MG63 (cell line): ENCODE data around the gene OVCH1. TPM values are rescaled to one million over a fixed set of nuclear protein-coding genes. Genes with fewer than 3 reads are reported as not detected.
"Not testable (repeated sequence)": the region's sequence is repeated elsewhere in the genome, so short reads cannot be mapped to it uniquely, and the experiment has no call there.

ENCODE experiments used
- DNase-seq: peaks from one replicate; pipeline ENCODE4 v3.0.0-alpha.2; 2020
- H3K27me3 ChIP-seq: fragments of 250-450 bp; sonication (Bioruptor Pico); 2 replicates; pipeline ENCODE4 v1.5.1; 2020; ENCODE audit warnings: mild to moderate bottlenecking, moderate library complexity
- H3K36me3 ChIP-seq: fragments of 250-450 bp; sonication (Bioruptor Pico); 2 replicates; pipeline ENCODE4 v1.5.1; 2020; ENCODE audit warnings: mild to moderate bottlenecking, moderate library complexity
- H3K4me3 ChIP-seq: fragments of 250-450 bp; sonication (Bioruptor Pico); 2 replicates; pipeline ENCODE4 v1.5.1; 2020; ENCODE audit warnings: mild to moderate bottlenecking, moderate library complexity
- H3K9me3 ChIP-seq: fragments of 250-450 bp; sonication (Bioruptor Pico); 2 replicates; pipeline ENCODE4 v1.5.1; 2020; ENCODE audit warnings: mild to moderate bottlenecking, moderate library complexity
- total RNA-seq: library from RNA; depleted of rRNA; stranded (reverse); fragments of >200 nt; shearing (Covaris generic); gene quantifications from 2 replicates; pipeline ENCODE4 v1.2.3, GENCODE V29; 2014; ENCODE audit warnings: low replicate concordance

Gene OVCH1
- total RNA-seq, 1 experiment from 2014 or later, result not detected

DNA sequence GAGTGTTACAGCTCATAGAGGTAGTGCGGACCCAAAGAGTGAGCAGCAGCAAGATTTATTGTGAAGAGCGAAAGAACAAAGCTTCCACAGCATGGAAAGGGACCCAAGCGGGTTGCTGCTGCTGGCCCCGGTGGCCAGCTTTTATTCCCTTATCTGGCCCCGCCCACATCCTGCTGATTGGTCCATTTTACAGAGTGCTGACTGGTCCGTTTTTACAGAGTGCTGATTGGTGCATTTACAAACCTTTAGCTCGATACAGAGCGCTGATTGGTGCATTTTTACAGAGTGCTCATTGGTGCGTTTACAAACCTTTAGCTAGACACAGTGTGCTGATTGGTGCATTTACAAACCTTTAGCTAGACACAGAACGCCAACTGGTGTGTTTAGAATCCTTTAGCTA is 60.7 kb downstream of the OVCH1 start:
- H3K36me3 ChIP-seq, H3K9me3 ChIP-seq, H3K4me3 ChIP-seq, DNase-seq, H3K27me3 ChIP-seq: not testable (repeated sequence)

DNA sequence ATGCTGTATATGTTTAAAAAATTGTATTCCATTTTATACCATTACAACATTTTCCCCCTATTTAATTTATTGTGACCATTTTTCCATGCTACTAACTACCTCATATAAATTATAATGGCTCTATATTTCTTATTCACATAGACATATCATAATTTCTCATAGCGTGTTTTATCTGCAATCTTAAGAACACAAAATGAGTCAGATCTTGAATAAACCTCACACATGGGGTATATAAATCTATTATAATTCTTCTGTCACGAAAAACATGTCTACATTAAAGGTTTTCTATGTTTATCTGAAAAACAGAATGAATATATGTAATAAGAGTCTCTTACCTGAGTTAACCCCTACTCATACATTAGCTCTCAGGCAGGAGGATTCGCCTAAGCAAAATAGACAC is 66.0 kb downstream of the OVCH1 start:
- no peak overlapping the region for H3K4me3 ChIP-seq
- no peak for DNase-seq
- H3K36me3 ChIP-seq, result no peaks in the 10 kb centered on the region
- H3K27me3 ChIP-seq, result no peaks in the 10 kb centered on the region
- no peaks in the 10 kb centered on the region for H3K9me3 ChIP-seq

- Histone ChIP-seq H3K36me3 (no peaks in the 10 kb centered on the region), H3K9me3 (no peaks in the 10 kb centered on the region), H3K4me3 (no peak overlapping the region), H3K27me3 (no peaks in the 10 kb centered on the region)
- DNase-seq, result no peak
Measured at GRCh38 chr12:29430716-29431044, 66.8 kb downstream of the OVCH1 start.

DNA sequence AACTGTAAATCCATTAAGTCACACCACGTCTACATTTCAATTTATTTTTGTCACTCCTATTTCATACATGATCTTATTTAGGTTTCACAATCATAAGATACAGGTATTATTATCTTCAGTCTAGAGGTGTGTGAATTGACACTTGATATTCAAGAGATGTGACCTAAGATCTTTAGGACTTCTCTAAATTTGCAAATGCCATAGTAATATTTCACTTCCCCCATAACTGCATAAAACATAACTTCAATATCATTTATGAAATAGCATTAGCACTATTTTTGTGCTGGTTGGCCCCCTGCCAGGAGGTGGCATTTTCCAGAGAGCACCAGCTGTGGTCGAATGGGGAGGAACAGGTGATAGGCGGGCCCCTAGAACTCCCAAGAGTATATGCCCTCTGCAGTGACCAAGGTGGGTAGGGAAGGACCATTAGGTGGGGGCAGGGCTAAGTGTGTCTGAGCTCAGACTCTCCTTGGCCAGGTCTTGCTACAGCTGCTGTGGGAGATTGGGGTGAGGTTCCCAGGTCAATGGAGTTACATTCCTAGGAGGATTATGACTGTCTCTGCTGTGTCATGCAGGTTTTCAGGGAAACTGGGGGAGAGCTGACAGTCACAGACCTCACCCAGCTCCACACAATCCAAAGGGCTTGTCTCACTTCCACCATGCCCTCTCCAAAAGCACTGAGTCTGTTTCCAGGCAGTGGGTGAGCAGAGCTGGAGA is 67.3 kb downstream of the OVCH1 start:
- DNase-seq, result no peak
- H3K4me3 ChIP-seq, result no peak overlapping the region
- H3K9me3 ChIP-seq, result no peaks in the 10 kb centered on the region
- H3K36me3 ChIP-seq, result no peaks in the 10 kb centered on the region
- H3K27me3 ChIP-seq, result no peaks in the 10 kb centered on the region

- Histone ChIP-seq H3K4me3 (no peak overlapping the region), H3K36me3 (no peaks in the 10 kb centered on the region), H3K9me3 (no peaks in the 10 kb centered on the region), H3K27me3 (no peaks in the 10 kb centered on the region)
- DNase-seq, result no peak
Measured at GRCh38 chr12:29428633-29429032, 68.9 kb downstream of the OVCH1 start.

DNA sequence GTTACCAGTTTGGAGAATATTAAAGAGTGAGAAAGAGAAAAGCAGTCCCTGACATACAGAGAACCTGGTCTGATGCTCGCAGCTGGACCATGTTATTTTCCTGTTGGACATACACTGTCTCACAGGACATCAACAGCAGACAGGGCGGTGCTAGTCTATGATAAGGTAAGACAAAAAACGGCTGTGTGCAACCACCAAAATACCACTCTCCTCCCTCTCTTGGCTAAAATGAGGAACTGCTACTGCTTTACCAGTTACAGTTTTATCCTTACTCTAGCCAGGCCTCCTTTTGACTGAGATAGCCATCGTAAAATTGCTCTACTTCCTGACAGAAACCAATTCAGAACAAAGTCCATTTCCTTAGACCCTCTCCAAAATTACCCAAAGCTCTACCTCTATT is 69.5 kb downstream of the OVCH1 start:
- H3K36me3 ChIP-seq, result no peaks in the 10 kb centered on the region
- no peak overlapping the region for H3K4me3 ChIP-seq
- DNase-seq, result no peak
- no peaks in the 10 kb centered on the region for H3K27me3 ChIP-seq
- no peaks in the 10 kb centered on the region; the same call in 1 of the 2 replicates for H3K9me3 ChIP-seq

DNA sequence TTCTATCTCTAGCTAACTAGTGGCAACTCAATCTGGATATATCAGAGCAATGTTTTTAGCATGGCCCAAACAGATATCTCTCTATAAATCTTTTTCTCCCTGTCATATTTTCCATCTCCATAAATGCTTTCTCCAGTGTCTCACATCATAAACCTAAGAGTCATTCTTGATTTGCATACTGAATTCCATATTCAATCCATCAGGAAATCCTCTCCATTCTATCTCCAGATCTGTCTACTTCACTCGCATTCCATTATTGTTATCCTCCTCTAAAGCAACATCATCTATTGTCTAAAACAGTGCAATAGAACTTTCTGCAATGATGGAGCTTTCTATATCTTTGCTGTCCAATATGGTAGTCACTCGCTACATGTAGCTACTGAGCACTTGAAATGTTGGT is 71.0 kb downstream of the OVCH1 start:
- no peaks in the 10 kb centered on the region for H3K27me3 ChIP-seq
- no peak overlapping the region for H3K4me3 ChIP-seq
- no peaks in the 10 kb centered on the region for H3K36me3 ChIP-seq
- no peak for DNase-seq
- no peaks in the 10 kb centered on the region; the same call in 1 of the 2 replicates for H3K9me3 ChIP-seq

- Histone ChIP-seq H3K9me3 (no peaks in the 10 kb centered on the region; the same call in 1 of the 2 replicates), H3K36me3 (no peaks in the 10 kb centered on the region), H3K4me3 (no peak overlapping the region), H3K27me3 (no peaks in the 10 kb centered on the region)
- no peak for DNase-seq
Measured at GRCh38 chr12:29425722-29426121, 71.8 kb downstream of the OVCH1 start.

DNA sequence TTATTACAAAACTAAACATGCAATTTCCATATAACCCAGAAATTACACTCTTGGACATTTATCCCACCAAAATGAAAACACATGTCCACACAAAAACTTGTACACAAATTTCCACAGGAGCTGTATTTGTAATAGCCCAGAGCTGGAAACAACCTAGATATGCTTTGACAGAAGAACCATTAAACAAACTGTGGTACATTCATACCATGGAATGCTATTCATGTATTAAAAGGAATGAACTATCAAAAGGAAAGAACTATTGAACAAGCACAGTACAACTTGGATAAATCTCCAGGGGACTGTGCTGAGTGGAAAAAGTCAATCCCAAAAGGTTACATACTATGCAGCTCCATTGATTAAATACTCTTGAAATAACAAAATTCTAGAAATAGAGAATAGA is 80.7 kb downstream of the OVCH1 start:
- no peak for DNase-seq
- no peak overlapping the region for H3K4me3 ChIP-seq
- H3K27me3 ChIP-seq, result peaks cover 16% of the 10 kb centered on the region; the same call in 1 of the 2 replicates
- H3K9me3 ChIP-seq, result no peaks in the 10 kb centered on the region
- no peaks in the 10 kb centered on the region for H3K36me3 ChIP-seq

DNA sequence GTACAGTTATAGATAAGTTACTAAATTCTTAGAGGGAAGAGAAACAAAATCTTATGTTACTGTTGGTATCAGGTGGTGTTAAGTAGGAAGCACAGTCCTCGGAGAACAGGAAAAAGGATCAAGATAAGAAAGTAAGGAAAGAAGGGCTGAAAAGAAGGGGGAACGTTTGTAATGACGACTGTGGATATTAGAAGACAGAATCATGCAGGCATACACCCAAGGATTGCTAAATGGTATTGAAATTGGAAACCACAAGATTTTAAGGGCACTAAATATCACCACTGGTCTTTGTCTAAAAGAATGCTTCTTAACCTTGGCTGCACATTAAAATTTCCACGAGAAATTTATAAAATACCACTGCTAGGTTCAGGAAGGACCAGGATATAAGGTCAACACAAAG is 82.4 kb downstream of the OVCH1 start:
- Histone ChIP-seq H3K9me3 (no peaks in the 10 kb centered on the region), H3K36me3 (no peaks in the 10 kb centered on the region), H3K4me3 (no peak overlapping the region), H3K27me3 (peaks cover 16% of the 10 kb centered on the region; the same call in 1 of the 2 replicates)
- no peak for DNase-seq

DNA sequence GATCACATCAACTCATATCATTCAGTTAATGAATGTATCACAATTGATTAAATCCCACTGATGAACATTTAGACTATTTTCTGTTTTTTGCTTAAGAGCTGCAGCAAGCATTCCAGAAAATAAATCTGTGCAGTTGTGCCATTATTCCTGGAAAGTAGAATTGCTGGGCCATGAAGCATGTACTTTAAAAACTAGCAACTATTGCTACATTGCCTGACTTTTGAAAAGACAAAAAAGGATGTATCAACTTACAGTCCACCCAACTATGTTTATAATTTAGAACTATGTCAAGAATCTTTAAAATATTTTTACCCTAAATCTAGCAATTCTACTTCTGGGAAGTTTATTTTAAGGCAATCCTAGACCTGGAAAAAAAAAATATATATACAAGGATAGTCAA is 83.1 kb downstream of the OVCH1 start:
- Histone ChIP-seq H3K4me3 (no peak overlapping the region), H3K9me3 (no peaks in the 10 kb centered on the region), H3K36me3 (no peaks in the 10 kb centered on the region), H3K27me3 (peaks cover 16% of the 10 kb centered on the region; the same call in 1 of the 2 replicates)
- DNase-seq, result no peak

- Histone ChIP-seq H3K27me3 (no peaks in the 10 kb centered on the region), H3K4me3 (no peak overlapping the region), H3K9me3 (no peaks in the 10 kb centered on the region; the same call in 1 of the 2 replicates), H3K36me3 (no peaks in the 10 kb centered on the region)
- no peak for DNase-seq
Measured at GRCh38 chr12:29405561-29405960, 91.9 kb downstream of the OVCH1 start.

DNA sequence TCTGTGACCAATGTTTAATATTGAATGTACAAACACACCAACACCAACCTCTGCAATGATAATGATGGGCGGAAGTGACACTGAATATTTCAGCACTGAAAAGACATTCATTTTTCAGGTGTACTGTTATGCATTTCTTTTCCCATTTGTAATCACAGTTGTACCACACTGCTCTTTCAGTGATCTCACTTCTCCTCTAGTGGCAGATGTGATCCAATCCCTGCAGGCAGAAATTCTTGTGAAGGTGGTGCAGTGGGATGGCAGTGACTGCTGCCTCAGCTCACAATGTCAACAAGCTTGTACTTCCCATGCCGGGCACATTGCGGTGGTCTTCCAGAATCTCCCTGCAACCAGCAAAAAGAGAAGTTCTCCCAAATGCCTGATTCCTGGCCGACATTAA is 93.5 kb downstream of the OVCH1 start:
- no peak for DNase-seq
- H3K27me3 ChIP-seq, result no peaks in the 10 kb centered on the region
- no peaks in the 10 kb centered on the region for H3K36me3 ChIP-seq
- no peak overlapping the region for H3K4me3 ChIP-seq
- H3K9me3 ChIP-seq, result peaks cover 2% of the 10 kb centered on the region

DNA sequence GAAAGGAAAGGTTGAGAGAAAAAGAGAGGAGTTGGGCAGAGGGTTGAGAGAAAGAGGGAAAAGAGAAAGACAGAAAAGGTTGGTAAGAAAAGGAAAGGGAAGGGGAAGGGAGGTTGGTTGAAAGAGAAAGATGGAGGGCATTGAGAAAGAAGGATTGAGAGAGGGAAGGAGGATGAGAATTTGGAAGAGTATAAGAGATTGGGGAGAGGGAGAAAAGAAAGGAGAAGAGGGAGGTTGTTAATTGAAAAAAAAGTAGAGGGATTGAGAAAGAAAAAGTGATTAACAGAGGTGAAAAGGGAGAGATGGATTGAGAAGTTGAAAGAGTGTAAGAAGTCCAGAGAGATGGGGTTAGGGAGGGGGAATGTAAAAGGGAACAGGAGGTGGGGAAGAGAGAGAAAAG is 95.0 kb downstream of the OVCH1 start:
- no peak for DNase-seq
- Histone ChIP-seq H3K4me3 (no peak overlapping the region), H3K36me3 (no peaks in the 10 kb centered on the region), H3K9me3 (peaks cover 2% of the 10 kb centered on the region), H3K27me3 (no peaks in the 10 kb centered on the region)

DNA sequence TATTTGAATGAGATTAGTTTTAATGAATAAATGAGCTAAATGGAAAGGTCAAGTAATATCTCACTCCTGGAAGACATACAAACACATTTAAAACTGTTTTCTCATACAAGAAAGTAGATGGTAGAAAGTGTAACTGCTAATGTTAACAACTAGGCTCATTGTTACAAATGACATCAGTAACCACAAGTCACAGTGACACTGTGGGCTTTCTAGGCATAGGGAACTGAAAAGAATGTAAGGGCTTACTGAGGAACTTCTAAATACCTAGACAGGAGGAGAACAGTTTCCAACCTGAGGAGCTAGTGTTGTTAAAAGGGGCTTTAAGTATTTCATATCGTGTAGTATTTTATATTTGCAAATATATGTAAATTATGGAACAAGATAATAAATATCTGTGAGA is 99.0 kb downstream of the OVCH1 start:
- H3K27me3 ChIP-seq, result no peaks in the 10 kb centered on the region
- H3K9me3 ChIP-seq, result peaks cover 2% of the 10 kb centered on the region; the same call in 1 of the 2 replicates
- no peak for DNase-seq
- no peaks in the 10 kb centered on the region for H3K36me3 ChIP-seq
- H3K4me3 ChIP-seq, result no peak overlapping the region

DNA sequence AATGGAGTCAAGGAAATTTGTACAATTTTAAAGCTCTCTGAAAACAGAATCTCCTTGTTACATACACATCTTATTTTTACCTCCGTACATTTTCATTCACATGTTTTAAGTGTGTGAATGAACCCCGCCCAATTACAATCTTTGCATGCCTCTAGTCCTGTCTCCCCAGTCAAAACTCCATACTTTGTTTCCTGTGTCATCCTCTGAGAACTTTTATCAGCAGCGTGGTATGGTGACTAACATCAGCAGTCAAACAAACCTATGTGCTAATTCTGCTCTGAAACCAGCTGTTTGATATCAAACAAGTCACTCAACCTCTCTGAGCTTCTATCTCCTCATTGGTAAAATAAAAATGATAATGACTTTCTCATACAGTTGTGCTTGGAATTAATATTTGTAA is 100.7 kb downstream of the OVCH1 start:
- Histone ChIP-seq H3K9me3 (peaks cover 2% of the 10 kb centered on the region; the same call in 1 of the 2 replicates), H3K4me3 (no peak overlapping the region), H3K27me3 (no peaks in the 10 kb centered on the region), H3K36me3 (no peaks in the 10 kb centered on the region)
- no peak for DNase-seq

- Histone ChIP-seq H3K4me3 (no peak overlapping the region), H3K9me3 (peaks cover 2% of the 10 kb centered on the region; the same call in 1 of the 2 replicates), H3K27me3 (no peaks in the 10 kb centered on the region), H3K36me3 (no peaks in the 10 kb centered on the region)
- DNase-seq, result no peak
Measured at GRCh38 chr12:29395356-29395755, 102.1 kb downstream of the OVCH1 start.

DNA sequence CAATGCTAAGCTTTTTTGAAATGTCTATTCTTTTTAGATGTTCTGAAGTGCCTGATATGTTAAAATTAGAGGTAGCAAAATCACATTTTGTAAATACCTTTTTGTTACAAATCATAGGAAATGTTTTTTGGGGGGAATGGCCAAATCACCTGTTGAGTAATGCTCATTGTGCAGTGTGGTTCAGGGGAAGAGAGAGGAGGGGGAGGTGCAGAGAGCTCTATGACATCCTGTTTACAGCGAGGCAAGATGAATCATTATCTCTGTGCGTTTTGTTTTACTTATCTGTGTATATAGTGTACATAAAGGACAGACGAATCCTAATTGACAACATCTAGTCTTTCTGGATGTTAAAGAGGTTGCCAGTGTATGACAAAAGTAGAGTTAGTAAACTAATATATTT is 107.1 kb downstream of the OVCH1 start:
- DNase-seq, H3K4me3 ChIP-seq: not testable (repeated sequence)

More for the DNA sequence above, 107.1 kb downstream of the OVCH1 start:
- not testable (repeated sequence) for H3K9me3 ChIP-seq, H3K36me3 ChIP-seq, H3K27me3 ChIP-seq
